Breast epithelium (tissue), 3 donors: ENCODE measurements around the gene KCNJ4.

Experiments used
- POLR2A ChIP-seq: fragments of 450-650 bp; IDR thresholded peaks from one replicate; pipeline ENCODE4 v1.6.1; 2016; ENCODE audit warnings: antibody characterized with exemption, mild to moderate bottlenecking, moderate library complexity
- POLR2AphosphoS5 ChIP-seq, 3 donors: sonication (generic); formaldehyde crosslinking; IDR thresholded peaks; one replicate each; pipeline ENCODE4 v1.6.1; 2017; ENCODE audit warnings: antibody characterized with exemption in 3 of 3
- TF ChIP-seq, protein P1 (sequence below), 3 donors: fragments of 450-650 bp; IDR thresholded peaks; one replicate each; pipeline ENCODE4 v1.5.1; 2016 to 2017; ENCODE audit warnings: antibody characterized with exemption in 3 of 3, mild to moderate bottlenecking in 3 of 3, moderate library complexity in 3 of 3

DNA sequence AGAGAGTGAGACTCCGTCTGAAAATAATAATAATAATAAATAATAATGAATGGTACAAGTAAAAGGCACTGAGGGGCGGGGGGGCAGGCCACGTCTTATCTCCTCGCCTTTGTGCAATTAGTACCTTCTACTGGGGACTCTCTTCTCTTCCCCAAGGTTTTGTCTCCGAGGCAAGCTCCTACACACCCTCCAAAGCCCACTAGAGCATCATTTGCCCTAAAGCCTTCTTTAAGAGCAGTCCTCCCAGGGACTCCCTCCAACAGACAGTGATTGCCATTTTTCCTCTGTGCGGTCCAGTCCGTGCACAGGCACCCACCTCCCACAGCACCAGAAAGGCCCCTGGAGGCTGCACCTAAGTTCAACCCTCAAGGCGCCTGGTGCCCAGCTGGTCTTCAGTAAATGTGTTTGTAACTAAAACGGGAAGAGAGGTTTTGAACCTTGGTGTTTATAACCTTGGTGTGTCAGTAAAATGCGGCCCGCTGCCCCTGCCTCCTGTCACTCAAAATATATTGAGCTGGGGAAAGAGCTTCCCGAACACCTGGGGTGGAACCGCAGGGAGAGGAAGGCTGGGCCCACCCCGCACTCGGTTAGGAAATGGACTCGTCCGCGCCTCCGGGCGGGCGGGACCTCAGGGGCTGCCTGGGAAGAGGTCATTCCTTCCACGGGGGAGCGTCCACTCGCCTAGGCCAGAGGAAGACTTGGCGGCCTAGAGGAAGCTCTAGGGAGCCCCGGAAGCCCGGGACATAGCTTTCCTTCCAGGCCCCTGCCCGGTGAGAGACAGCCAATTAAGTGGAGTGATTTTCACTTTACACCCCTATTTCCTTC, 8.2 kb upstream of the KCNJ4 start:
- TF ChIP-seq POLR2AphosphoS5 (IDR thresholded peaks at IDR 0.05) (no peak), POLR2A (no peak)
- TF ChIP-seq, protein P1, sequence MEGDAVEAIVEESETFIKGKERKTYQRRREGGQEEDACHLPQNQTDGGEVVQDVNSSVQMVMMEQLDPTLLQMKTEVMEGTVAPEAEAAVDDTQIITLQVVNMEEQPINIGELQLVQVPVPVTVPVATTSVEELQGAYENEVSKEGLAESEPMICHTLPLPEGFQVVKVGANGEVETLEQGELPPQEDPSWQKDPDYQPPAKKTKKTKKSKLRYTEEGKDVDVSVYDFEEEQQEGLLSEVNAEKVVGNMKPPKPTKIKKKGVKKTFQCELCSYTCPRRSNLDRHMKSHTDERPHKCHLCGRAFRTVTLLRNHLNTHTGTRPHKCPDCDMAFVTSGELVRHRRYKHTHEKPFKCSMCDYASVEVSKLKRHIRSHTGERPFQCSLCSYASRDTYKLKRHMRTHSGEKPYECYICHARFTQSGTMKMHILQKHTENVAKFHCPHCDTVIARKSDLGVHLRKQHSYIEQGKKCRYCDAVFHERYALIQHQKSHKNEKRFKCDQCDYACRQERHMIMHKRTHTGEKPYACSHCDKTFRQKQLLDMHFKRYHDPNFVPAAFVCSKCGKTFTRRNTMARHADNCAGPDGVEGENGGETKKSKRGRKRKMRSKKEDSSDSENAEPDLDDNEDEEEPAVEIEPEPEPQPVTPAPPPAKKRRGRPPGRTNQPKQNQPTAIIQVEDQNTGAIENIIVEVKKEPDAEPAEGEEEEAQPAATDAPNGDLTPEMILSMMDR (IDR thresholded peaks at IDR 0.05): no peak
